Stimulated activated CD4-positive, alpha-beta T cell treated with anti-CD3 and anti-CD28 coated beads, TNF-alpha, amount 100 ng/mL, for 4 hours (primary cell): ENCODE measurements around the gene FBXO41.

Experiments
- DNase-seq, 3 experiments: peaks; one replicate each; pipeline ENCODE4 v3.0.0-alpha.2; 2020; ENCODE audit warnings: low read depth in 3 of 3

Gene FBXO41

GRCh38 chr2:73246850-73247249 lies 37.4 kb downstream of the FBXO41 start:
- no peak for DNase-seq

- no peak for DNase-seq
Observed at GRCh38 chr2:73244580-73244979, 39.7 kb downstream of the FBXO41 start.

- DNase-seq = no peak
Observed at GRCh38 chr2:73243884-73244570, 40.3 kb downstream of the FBXO41 start.

- no peak for DNase-seq
Observed at GRCh38 chr2:73239776-73240175, 44.5 kb downstream of the FBXO41 start.

GRCh38 chr2:73238976-73239375 lies 45.3 kb downstream of the FBXO41 start:
- DNase-seq = no peak

GRCh38 chr2:73238149-73238548 lies 46.1 kb downstream of the FBXO41 start:
- no peak for DNase-seq

- no peak for DNase-seq
Observed at GRCh38 chr2:73237168-73237567, 47.1 kb downstream of the FBXO41 start.

GRCh38 chr2:73235315-73236028 lies 48.8 kb downstream of the FBXO41 start:
- DNase-seq = no peak

GRCh38 chr2:73233932-73234832 lies 50.1 kb downstream of the FBXO41 start, which contains the start of gene CCT7:
CCT7 (plus strand) TSS chr2:73234308; CDS start chr2:73234379, 71 bp downstream.
- peak; percentile 58 to 79 (median 74) for DNase-seq

GRCh38 chr2:73233154-73233931 lies 50.9 kb downstream of the FBXO41 start, which contains the start of gene PRADC1:
PRADC1 (minus strand) TSS chr2:73233239; CDS start chr2:73233160, 79 bp downstream.
- peak; percentile 75 to 89 (median 89) for DNase-seq

- DNase-seq = peak in 1 of 3 experiments; percentile 19
Observed at GRCh38 chr2:73232403-73233153, 51.7 kb downstream of the FBXO41 start.

GRCh38 chr2:73228631-73229030 lies 55.6 kb downstream of the FBXO41 start:
- no peak for DNase-seq

- DNase-seq = no peak
Observed at GRCh38 chr2:73227086-73227485, 57.2 kb downstream of the FBXO41 start.

- no peak for DNase-seq
Observed at GRCh38 chr2:73225513-73226360, 58.5 kb downstream of the FBXO41 start.

- no peak for DNase-seq
Observed at GRCh38 chr2:73223821-73224220, 60.5 kb downstream of the FBXO41 start.

- no peak for DNase-seq
Observed at GRCh38 chr2:73218298-73218697, 66.0 kb downstream of the FBXO41 start.

- no peak for DNase-seq
Observed at GRCh38 chr2:73217826-73218225, 66.5 kb downstream of the FBXO41 start.

GRCh38 chr2:73217160-73217559 lies 67.1 kb downstream of the FBXO41 start:
- no peak for DNase-seq

- DNase-seq = no peak
Observed at GRCh38 chr2:73215254-73215653, 69.0 kb downstream of the FBXO41 start.
